ENCODE measurements around the gene PGAP2.
"Not testable (repeated sequence)": the region's sequence is repeated elsewhere in the genome, so short reads cannot be mapped to it uniquely, and the experiment has no call there.

PGAP2 gene

DNA sequence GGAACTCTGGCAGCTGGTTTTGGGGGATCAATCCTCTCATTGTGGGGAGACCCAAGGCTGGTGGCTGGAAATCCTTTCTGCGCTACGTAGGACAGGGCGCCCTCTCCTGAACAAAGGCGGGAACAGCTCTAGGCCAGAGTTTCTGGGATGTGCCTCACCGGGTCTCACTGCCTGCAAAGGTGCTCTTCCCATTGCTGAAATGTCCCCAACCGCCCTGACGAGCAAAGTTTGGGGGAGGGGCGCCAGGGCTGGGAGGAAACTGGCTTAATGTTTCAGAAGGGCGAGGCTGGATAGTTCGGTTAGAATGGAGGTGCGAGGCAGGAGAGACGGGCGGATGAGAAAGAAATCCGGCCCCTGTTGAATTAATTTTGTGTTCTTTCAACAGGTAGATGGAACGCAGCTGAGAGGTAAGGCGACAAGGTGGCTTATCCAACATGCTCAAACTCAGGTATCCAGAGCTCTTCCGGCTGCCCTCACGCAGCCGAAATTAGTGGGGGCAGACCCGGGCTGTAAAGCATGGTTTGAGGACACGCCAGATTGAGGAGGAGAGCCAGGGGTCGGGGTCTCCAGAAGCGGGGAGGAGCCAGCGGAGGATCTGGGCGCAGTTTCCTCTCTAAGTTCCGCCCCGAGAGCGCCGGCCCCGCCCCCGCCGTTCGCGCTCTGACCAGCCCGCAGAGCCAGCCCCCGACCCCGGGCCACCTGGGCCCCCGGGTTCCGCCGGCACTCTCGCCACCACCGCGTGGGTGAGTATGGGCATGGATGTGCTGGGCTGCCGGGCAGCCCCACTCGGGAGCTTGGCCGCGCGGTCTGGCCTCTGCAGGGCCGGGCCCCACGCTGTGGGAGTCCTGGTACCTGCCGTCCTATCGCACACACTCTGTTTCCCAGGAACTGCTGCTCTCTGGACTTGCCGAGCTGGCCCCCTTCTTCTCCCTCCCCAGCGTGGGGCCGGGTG, at the start of gene PGAP2:
TSS of gene PGAP2 (plus strand) at position 652 of the 952 bp plus-strand sequence. CDS start 2,700 bp downstream, outside the sequence.
- peak in 2 of 3 experiments; percentile 30 to 44 for DNase-seq (ENCODE audit: low read depth in 3 of 3)

DNA sequence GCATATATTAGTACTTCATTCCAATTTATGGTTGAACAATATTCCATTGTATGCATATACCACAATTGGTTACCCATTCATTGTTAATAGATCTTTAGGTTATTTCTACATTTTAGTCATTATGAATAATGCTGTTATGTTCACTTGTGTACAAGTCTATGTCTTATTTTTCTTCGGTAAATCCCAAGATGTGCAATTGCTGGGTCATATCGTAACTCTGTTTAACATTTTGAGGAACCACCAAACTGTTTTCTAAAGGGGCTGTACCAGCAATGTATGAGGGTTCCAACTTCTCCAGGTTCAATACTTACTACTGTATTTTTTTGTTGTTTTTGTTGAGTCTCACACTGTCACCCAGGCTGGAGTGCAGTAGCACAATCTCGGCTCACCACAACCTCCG, 44.1 kb upstream of the PGAP2 start:
- no peak for DNase-seq (ENCODE audit: low read depth in 3 of 3)

DNA sequence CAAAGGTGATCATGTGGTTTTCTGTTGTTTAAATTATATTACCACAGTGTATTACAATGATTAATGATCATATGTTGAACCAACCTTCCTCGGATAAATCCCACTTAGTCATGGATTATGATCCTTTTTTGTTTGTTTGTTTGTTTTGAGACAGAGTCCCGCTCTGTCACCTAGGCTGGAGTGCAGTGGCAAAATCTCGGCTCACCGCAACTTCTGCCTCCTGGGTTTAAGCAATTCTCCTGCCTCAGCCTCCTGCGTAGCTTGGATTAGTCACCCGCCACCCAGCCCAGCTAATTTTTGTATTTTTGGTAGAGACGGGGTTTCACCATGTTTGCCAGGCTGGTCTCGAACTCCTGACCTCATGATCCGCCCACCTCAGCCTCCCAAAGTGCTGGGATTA, 41.5 kb upstream of the PGAP2 start:
- DNase-seq (ENCODE audit: low read depth in 3 of 3) = not testable (repeated sequence)

DNA sequence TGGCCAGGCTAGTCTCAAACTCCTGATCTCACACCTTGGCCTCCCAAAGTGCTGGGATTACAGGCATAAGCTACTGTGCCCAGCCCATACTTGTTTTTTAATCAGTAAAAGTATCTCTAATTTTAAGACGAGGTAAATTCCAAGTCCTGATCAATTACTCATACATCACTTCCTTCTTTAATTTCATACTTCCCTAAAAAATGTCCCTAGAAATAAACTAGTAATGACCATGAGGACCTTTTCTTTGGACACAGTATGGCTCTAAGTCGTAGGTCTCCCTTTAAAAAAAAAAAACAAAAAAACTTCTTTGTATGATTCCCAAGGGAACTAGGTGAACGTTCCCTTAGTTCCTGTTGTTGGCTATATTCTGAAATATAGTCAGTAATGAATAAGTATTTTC, 40.8 kb upstream of the PGAP2 start:
- no peak for DNase-seq (ENCODE audit: low read depth in 3 of 3)

DNA sequence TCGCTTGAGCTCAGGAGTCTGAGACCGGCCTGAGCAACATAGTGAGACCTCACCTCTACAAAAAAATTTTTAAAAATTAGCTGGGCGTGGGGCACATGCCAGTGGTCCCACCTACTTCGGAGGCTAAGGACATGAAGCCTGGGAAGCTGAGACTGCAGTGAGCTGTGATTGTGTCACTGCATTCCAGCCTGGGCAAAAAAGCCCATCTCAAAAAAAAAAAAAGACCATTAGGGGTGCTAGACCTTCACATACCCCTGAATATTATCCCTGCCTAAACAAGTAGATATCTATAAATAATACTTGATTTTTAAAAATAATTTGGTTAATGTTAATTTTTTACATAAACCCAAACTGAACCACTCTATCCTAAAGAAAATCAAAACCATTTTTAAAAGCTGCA, 35.2 kb upstream of the PGAP2 start:
- DNase-seq (ENCODE audit: low read depth in 3 of 3) = no peak

DNA sequence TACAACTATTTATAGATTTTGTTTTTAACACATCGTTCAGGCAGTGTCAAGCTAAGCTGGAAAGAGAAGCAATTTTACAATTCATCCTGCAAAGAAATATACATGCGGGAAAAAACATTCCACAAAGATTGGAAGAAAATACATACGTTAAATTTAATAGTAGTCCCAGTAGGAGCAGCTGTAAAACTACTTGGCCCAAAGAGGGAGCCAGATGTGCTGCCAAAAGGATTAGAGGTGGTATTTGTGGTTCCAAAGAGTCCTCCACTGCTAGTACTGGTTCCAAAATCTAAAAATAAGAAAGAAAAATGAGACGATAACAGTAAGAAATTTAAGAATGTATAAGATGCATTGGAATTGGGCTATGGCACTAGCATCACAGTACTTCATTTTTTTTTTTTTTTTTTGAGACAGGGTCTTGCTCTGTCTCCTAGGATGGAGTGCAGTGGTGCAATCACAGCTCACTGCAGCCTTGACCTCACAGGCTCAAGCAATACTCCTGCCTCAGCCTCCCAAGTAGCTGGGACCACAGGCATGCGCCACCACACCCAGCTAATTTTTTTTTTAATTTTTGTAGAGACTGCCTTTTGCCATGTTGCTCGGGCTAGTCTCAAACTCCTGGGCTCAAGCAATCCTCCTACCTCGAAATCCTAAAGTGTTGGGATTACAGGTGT, 32.5 kb upstream of the PGAP2 start:
- no peak for DNase-seq (ENCODE audit: low read depth in 3 of 3)

DNA sequence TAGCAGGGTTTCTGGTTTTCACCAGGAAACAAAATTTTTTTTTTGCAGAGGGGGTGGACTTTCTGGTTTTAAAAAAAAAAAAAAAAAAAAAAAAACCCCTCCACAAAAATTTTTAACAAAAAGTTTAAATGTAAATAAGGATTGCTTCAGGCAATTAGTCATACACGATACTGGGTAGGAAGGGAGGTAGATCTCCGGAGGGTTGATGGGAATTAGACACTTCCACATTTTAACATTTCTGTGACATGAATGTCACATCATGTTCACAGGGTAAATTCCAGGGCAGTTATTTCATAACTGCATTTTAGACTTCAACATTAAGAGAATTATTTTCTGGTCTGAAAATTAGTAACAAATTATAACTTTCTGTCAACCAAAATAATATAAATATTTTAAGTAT, 26.9 kb upstream of the PGAP2 start:
- DNase-seq (ENCODE audit: low read depth in 3 of 3) = no peak

DNA sequence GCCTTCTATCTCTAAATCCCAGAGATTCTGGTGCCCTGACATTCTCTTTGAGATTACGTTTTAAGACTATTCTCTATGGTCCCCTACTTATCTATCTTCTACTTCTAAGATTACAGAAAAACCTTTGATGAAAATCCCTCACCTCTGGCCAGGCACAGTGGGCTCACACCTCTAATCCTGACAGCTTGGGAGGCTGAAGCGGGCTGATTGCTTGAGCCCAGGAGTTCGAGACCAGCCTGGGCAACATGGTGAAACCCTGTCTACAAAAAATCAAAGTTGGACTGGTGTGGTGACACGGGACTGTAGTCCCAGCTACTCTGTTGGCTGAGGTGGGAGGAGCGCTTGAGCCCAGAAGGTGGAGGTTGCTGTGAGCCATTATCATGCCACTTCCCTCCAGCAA, 25.4 kb upstream of the PGAP2 start:
- DNase-seq (ENCODE audit: low read depth in 3 of 3) = no peak

DNA sequence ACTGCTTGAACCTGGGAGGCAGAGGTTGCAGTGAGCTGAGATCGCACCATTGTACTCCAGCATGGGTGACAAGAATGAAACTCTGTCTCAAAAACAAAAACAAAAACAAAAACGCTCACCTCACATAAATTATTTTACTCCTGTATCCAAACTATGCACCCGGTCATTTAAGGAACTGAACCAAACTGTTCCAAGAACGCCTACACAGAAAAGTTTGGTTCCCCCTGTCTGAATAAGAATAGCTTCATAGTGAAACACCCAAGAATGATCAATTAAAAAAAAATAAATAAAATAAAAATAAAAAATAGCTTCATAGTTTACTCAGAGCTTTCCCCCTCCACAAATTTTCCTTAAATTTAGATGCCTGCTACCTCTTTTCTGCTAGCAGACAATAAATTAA, 24.7 kb upstream of the PGAP2 start:
- DNase-seq (ENCODE audit: low read depth in 3 of 3) = no peak

DNA sequence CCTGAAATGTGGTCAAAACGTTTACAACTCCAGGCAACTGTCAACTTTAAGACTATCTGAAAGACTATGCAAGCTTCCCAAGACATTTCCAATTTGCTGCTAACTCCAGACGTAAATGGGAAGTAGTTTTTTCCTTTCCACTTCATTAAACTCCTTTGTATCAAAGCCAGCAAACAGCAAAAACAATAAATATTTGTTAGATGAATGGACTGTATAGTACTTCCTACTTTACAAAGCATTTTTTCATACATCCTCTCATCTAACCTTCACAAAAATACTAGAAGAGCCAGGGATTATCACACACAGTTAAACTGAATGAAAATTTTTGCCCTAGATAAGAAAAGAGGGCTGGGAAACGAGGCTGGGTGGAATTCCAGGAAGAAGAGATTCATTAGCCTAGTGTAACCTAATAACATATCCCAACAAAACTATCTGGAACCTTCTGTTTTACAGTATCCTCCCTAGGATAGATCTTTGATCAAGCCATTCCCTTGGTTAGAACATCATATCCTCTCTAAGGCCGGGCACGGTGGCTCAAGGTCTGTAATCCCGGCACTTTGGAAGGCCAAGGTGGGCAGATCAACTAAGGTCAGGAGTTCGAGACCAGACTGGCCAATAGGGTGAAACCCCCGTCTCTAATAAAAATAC, 21.5 kb upstream of the PGAP2 start:
- DNase-seq (ENCODE audit: low read depth in 3 of 3) = no peak

DNA sequence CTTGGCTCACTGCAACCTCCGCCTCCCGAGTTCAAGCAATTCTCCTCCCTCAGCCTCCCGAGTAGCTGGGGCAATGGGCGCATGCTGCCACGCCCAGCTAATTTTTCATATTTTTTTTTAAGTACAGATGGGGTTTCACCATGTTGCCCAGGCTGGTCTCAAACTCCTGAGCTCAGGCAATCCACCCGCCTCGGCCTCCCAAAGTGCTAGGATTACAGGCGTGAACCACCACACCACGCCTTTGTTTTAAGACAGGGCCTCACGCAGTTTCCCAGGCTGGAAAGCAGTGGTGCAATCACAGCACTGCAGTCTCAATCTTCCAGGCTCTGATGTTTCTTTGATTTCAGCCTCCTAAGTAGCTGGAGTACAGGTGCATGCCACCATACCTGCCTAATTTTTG, 14.0 kb upstream of the PGAP2 start:
- not testable (repeated sequence) for DNase-seq (ENCODE audit: low read depth in 3 of 3)

DNA sequence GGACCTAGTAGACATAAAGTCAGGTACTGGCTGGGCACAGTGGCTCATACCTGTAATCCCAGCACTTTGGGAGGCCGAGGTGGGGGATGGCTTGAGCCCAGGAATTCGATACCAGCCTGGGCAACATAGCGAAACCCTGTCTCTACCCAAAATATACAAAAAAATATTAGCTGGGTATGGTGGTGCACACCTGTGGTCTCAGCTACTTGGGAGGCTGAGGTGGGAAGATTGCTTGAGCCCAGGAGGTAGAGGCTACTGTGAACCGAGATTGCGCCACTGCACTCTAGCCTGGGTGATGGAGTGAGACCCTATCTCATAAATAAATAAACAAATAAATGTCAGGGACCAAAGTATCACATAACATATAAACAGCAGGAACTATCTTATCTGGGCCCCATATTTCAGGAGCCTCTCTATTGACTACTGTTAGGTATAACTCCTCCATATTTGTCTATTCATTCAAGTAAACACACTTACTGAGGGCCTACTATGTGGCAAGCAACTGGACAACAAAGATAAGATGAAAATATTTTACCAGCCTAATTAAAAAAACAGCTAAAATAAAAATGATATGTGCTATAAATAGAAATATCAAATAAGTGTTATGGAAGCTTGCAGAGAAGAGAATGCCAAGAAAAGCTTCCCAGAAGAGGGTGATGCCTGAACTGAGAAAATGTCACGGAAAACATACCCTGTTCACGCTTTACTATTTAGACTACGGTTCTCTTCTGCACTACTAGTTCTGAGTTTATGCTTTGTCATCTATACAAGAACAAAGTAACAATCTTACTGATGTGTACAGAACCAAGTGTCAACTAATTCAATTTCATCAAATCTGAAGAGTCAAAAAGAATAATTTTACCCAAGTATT, 13.0 kb upstream of the PGAP2 start:
- no peak for DNase-seq (ENCODE audit: low read depth in 3 of 3)

DNA sequence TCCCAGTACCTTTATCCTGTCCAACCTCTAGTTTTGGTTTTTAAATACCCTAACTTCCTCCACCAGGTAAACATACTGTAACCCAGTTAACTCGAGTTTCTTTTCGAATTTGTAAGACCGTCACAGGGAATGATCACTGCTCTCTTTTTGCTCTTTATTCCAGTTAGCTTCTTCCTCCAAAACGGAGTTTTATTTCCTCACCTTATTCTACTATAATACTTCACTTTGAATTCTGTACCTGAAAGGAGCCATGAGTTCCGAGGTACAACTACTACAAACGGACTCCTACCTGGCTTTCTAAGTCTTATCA, 12.4 kb upstream of the PGAP2 start:
- DNase-seq (ENCODE audit: low read depth in 3 of 3) = no peak

DNA sequence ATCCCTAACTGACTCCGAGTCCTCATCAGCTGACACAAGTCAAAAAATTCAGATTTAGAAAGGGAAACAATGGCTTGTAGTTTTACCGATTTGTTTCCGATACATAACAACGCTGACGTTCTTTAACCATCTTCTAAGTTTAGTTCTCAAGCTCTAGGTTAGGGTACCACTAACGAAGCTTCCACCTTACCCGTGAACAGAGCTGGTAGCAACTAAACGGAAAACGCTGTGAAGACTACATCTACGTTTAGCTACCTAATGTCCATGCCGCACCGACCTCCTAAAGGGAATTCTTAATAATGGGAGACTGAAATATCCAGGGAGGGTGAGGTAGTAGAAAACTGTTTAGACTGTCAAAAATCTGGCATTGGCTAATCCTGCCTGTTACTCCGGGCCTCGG, 12.0 kb upstream of the PGAP2 start:
- DNase-seq (ENCODE audit: low read depth in 3 of 3) = no peak

DNA sequence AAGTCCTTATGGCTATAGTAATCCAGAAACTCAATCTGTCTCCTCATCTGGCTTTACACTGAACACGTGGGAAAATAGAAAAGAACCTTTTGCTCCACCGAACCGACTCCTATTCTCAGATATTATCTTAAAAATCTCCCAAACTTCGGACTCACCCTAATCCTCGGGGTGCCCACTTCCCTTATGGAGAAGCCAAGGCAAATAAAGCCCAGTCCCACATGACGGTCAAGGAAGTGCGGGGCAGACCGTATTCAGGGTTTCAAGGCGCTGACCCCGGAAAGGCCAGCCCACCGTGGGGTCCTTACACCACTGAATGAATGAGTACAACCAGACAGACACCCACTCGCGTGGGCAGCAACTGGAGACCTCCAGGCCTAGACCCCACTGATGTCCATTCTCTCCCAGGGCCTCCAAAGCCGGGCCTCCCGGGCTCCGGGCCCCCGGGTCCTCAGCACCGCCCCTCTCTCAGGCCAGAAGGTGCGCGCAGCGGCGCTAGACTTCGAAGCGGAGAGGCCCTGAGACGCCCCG, 11.5 kb upstream of the PGAP2 start:
- DNase-seq (ENCODE audit: low read depth in 3 of 3) = no peak

DNA sequence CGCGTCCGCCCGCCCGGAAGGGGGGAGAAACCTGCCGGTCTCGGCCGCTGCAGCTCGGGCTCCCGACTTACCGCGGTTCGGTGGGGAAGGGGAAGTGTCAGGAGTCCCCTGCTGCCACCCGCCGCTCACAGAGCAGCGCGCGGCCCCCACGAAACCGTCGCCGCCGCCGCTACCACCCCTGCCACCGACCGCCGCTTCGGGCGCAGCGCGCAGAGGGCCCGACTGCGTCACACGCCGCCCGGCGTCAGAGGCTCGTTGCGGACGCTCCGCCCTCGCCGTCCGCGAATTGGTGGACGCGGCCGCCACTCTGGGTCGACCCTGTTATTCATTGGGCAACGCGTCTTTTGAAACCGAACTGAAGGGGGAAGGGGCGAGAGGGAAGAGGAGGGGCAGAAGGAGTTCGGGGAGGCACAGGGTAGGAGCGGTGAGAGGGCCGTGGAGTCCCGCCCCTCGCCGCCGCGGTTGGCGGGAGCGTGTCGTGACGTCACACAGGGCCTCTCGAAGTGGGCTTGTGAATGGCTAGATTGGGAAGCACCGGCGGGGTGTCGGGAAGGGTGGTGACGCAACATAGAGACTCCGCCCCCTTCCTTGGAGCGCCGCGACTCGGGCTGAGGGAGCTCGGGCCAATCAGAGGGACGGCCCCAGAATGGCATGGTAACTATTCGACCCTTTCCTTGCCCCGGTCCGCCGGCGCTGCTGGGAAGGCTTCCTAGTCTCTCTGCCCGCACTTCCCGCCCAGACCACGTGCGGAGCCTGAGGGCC, 10.8 kb upstream of the PGAP2 start, which contains the start of gene NUP98:
TSS of gene NUP98 (minus strand) at position 226 of the 762 bp plus-strand sequence. CDS start 15,437 bp downstream, outside the sequence.
- peak; percentile 98 to 99 (median 99) for DNase-seq (ENCODE audit: low read depth in 3 of 3)

DNA sequence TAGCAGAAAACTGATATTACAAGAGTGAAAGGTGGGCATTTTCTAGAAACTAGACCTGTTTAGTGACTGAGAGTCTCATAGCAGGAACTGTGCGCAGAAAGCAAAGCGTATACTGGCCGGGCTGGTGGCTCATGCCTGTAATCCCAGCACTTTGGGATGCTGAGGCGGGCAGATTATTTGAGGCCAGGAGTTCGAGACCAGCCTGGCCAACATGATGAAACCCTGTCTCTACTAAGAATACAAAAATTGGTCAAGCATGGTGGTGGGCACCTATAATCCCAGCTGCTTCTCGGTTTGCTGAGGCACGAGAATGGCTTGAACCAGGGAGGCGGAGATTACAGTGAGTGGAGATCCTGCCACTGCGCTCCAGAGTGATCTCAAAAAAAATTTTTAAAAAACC, 9.2 kb upstream of the PGAP2 start:
- DNase-seq (ENCODE audit: low read depth in 3 of 3) = no peak

DNA sequence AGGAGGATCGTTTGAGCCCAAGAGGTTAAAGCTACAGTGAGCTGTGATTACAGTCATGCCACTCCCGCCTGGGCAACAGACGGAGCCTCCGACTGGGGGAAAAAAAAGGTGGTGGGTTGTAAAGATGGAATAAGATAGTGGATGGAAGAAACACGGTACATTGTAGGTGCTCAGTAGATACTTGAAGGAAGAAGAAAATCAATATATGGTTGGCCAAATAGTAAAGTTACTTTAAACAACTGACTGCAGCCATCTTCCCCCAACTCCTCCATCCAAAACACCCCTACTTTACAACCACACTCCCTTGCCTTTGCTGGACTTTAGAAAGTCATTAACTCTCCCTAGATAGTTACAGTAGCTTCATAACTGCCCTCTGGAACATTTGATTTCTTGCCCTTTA, 8.5 kb upstream of the PGAP2 start:
- no peak for DNase-seq (ENCODE audit: low read depth in 3 of 3)

DNA sequence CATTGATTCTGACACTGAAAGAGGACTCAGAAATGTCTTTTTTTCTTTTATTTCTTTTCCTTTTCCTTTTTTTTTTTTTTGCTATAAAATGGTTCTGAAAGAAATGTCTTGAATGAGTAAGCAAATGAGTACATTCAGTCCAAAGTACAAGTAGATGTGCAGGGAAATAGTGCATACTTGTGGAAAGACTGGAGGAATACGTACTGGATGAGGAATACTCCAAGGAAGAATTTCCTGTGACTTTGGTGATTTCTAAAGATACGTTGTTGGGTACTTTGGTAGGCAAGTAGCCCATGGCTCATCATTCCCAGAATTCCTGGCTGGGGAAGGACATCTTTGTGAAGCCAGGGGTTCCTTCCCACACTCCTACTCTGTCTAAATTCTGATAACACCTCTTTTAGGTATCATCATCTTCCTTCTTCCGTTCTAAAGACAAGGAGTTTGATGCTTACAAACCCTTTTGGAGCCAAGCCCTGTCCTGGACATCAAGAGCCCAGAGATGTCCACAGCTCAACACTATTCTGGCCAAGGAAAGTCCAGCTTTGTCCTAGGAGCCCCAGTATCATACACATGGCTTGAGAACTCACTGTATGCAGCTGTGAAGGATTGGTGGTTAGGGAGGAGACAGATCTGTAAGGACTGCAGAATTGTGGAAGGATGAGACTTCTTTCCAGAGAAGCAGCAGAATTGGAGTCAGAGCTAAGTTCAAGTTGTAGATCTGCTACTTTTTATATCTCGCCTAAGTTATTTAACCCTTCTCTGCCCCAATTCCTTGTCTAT, 6.2 kb upstream of the PGAP2 start:
- DNase-seq (ENCODE audit: low read depth in 3 of 3) = no peak

Data from stimulated activated CD4-positive, alpha-beta T cell treated with anti-CD3 and anti-CD28 coated beads, TNF-alpha, amount 100 ng/mL, for 4 hours (primary cell).